A673 (cell line): ENCODE measurements around the gene KCTD12. TPM values are rescaled to one million over a fixed set of nuclear protein-coding genes. Genes with fewer than 3 reads are reported as not detected.

Source experiments
- BruUV-seq: library from RNA; stranded (reverse); fragments of 400-500 nt; replicated peaks from 2 replicates; lab custom pipeline; 2021; lab: Mats Ljungman, UMichigan
- CTCF ChIA-PET: fragments of 300-600 bp; sonication (Branson Sonifier 250); formaldehyde crosslinking; loops from one replicate; lab custom pipeline; 2022; ENCODE audit warnings: antibody characterized with exemption; lab: Charles Lee
- POLR2A ChIA-PET: fragments of 300-600 bp; sonication (Branson Sonifier 250); formaldehyde crosslinking; loops from one replicate; lab custom pipeline; 2022; ENCODE audit warnings: antibody characterized with exemption; ENCODE audit not compliant: low non-redundant PET; lab: Charles Lee
- DNase-seq: peaks from one replicate; pipeline ENCODE4 v3.0.0-alpha.2; 2015; ENCODE audit warnings: low spot score
- H3K27ac ChIP-seq: fragments of 200-600 bp; sonication (generic); 2 replicates; pipeline ENCODE4 v1.5.1; 2016; ENCODE audit warnings: mixed run types, low read depth, mild to moderate bottlenecking, mixed read lengths, antibody characterized with exemption, low read length; ENCODE audit not compliant: poor library complexity, severe bottlenecking
- H3K27me3 ChIP-seq: fragments of 200-600 bp; sonication (generic); replicated peaks from 2 replicates; pipeline ENCODE4 v1.6.1; 2017; ENCODE audit warnings: mixed run types, low read depth, mild to moderate bottlenecking, mixed read lengths, antibody characterized with exemption, low read length; ENCODE audit not compliant: insufficient read depth, poor library complexity
- H3K36me3 ChIP-seq: fragments of 200-600 bp; sonication (generic); 2 replicates; pipeline ENCODE4 v1.6.1; 2016; ENCODE audit warnings: mixed run types, mild to moderate bottlenecking, mixed read lengths, antibody characterized with exemption, low read length; ENCODE audit not compliant: insufficient read depth, poor library complexity, severe bottlenecking
- H3K4me1 ChIP-seq: fragments of 200-600 bp; sonication (generic); 2 replicates; pipeline ENCODE4 v1.6.1; 2017; ENCODE audit warnings: mixed run types, mild to moderate bottlenecking, mixed read lengths, antibody characterized with exemption, low read length; ENCODE audit not compliant: insufficient read depth, poor library complexity, severe bottlenecking
- H3K4me3 ChIP-seq: fragments of 200-600 bp; sonication (generic); 2 replicates; pipeline ENCODE4 v1.5.1; 2016; ENCODE audit warnings: low read depth, mixed run types, mild to moderate bottlenecking, mixed read lengths, low read length; ENCODE audit not compliant: poor library complexity, severe bottlenecking
- H3K9me3 ChIP-seq: fragments of 200-600 bp; sonication (generic); 2 replicates; pipeline ENCODE4 v1.6.1; 2016; ENCODE audit warnings: mixed run types, low read depth, mild to moderate bottlenecking, mixed read lengths, antibody characterized with exemption, low read length; ENCODE audit not compliant: poor library complexity, severe bottlenecking
- CTCF ChIP-seq: fragments of 300-800, 200-600 bp; sonication (generic); conservative IDR thresholded peaks from 2 replicates; pipeline ENCODE4 v1.5.1; 2017; ENCODE audit warnings: low read depth, mild to moderate bottlenecking, antibody characterized with exemption, low read length, moderate library complexity, mixed read lengths
- EZH2 ChIP-seq: fragments of 200-600 bp; sonication (generic); IDR thresholded peaks from 2 replicates; pipeline ENCODE4 v1.6.1; 2017; ENCODE audit warnings: borderline replicate concordance, low read depth, mild to moderate bottlenecking, mixed read lengths, antibody characterized with exemption, low read length; ENCODE audit not compliant: poor library complexity, severe bottlenecking
- intact Hi-C: fragments of 100-400 bp; cut with micrococcal nuclease; formaldehyde crosslinking; loops from one replicate; pipeline ENCODE4 v1.10.0; 2022; ENCODE audit not compliant: unreplicated experiment
- total RNA-seq: library from RNA; stranded (reverse); gene quantifications from 2 replicates; pipeline ENCODE4 v1.2.3, GENCODE V29; 2021

The KCTD12 gene
- total RNA-seq, 1 experiment from 2014 or later: 3.5 TPM

GRCh38 chr13:76837801-76838200, 48.4 kb downstream of the KCTD12 start:
- Histone ChIP-seq H3K36me3 (no peaks in the 10 kb centered on the region), H3K4me3 (no peak overlapping the region), H3K27ac (no peak overlapping the region), H3K4me1 (no peaks in the 10 kb centered on the region), H3K27me3 (no peaks in the 10 kb centered on the region), H3K9me3 (no peaks in the 10 kb centered on the region)
- CTCF ChIA-PET: no interaction called here
- POLR2A ChIA-PET: no interaction called here
- no TSS peak for BruUV-seq
- TF ChIP-seq CTCF: no peak
- no peak for TF ChIP-seq EZH2
- DNase-seq: no peak
- intact Hi-C loops: no loop called here

- Histone ChIP-seq H3K4me3 (no peak overlapping the region), H3K27me3 (no peaks in the 10 kb centered on the region), H3K4me1 (no peaks in the 10 kb centered on the region), H3K9me3 (no peaks in the 10 kb centered on the region), H3K36me3 (no peaks in the 10 kb centered on the region), H3K27ac (no peak overlapping the region)
- intact Hi-C loops: no loop called here
- ChIA-PET POLR2A (no interaction called here), CTCF (no interaction called here)
- BruUV-seq: no TSS peak
- no peak for DNase-seq
- no peak for TF ChIP-seq CTCF
- no peak for TF ChIP-seq EZH2
Observed at GRCh38 chr13:76836311-76836710, 49.9 kb downstream of the KCTD12 start.

GRCh38 chr13:76833441-76833954, 52.7 kb downstream of the KCTD12 start:
- ChIA-PET POLR2A (no interaction called here), CTCF (no interaction called here)
- no TSS peak for BruUV-seq
- DNase-seq: no peak
- Histone ChIP-seq H3K9me3 (no peaks in the 10 kb centered on the region), H3K27me3 (no peaks in the 10 kb centered on the region), H3K4me3 (no peak overlapping the region), H3K36me3 (no peaks in the 10 kb centered on the region), H3K27ac (no peak overlapping the region), H3K4me1 (no peaks in the 10 kb centered on the region)
- intact Hi-C loops: no loop called here
- TF ChIP-seq EZH2 (no peak), CTCF (no peak)
